ENCODE measurements around the gene GDPD4.
"Not testable (repeated sequence)": the region's sequence is repeated elsewhere in the genome, so short reads cannot be mapped to it uniquely, and the experiment has no call there.

The GDPD4 gene

GRCh38 chr11:77301510-77301909 lies at the start of gene GDPD4:
Gene GDPD4 (minus strand): TSS chr11:77301686. CDS start chr11:77285137, 16,549 bp downstream.
- DNase-seq (ENCODE audit: low read depth in 2 of 2) = no peak

GRCh38 chr11:77347948-77348347 lies 46.5 kb upstream of the GDPD4 start:
- DNase-seq (ENCODE audit: low read depth in 2 of 2) = no peak

- DNase-seq (ENCODE audit: low read depth in 2 of 2) = no peak
These were observed 45.6 kb upstream of the GDPD4 start for GRCh38 chr11:77346906-77347603.

- no peak for DNase-seq (ENCODE audit: low read depth in 2 of 2)
These were observed 44.1 kb upstream of the GDPD4 start for GRCh38 chr11:77345621-77346020.

- no peak for DNase-seq (ENCODE audit: low read depth in 2 of 2)
These were observed 39.0 kb upstream of the GDPD4 start for GRCh38 chr11:77340501-77340900.

GRCh38 chr11:77332259-77332658 lies 30.8 kb upstream of the GDPD4 start:
- DNase-seq (ENCODE audit: low read depth in 2 of 2) = no peak

GRCh38 chr11:77325159-77325558 lies 23.7 kb upstream of the GDPD4 start:
- no peak for DNase-seq (ENCODE audit: low read depth in 2 of 2)

GRCh38 chr11:77324508-77324907 lies 23.0 kb upstream of the GDPD4 start:
- DNase-seq (ENCODE audit: low read depth in 2 of 2) = no peak

- no peak for DNase-seq (ENCODE audit: low read depth in 2 of 2)
These were observed 21.6 kb upstream of the GDPD4 start for GRCh38 chr11:77322926-77323590.

- no peak for DNase-seq (ENCODE audit: low read depth in 2 of 2)
These were observed 21.0 kb upstream of the GDPD4 start for GRCh38 chr11:77322506-77322905.

GRCh38 chr11:77320351-77320750 lies 18.9 kb upstream of the GDPD4 start:
- no peak for DNase-seq (ENCODE audit: low read depth in 2 of 2)

GRCh38 chr11:77318600-77318999 lies 17.1 kb upstream of the GDPD4 start:
- DNase-seq (ENCODE audit: low read depth in 2 of 2) = no peak

GRCh38 chr11:77316733-77317342 lies 15.4 kb upstream of the GDPD4 start:
- no peak for DNase-seq (ENCODE audit: low read depth in 2 of 2)

GRCh38 chr11:77312107-77312506 lies 10.6 kb upstream of the GDPD4 start:
- DNase-seq (ENCODE audit: low read depth in 2 of 2) = no peak

- no peak for DNase-seq (ENCODE audit: low read depth in 2 of 2)
These were observed 10.2 kb upstream of the GDPD4 start for GRCh38 chr11:77311701-77312100.

- DNase-seq (ENCODE audit: low read depth in 2 of 2) = no peak
These were observed 9.2 kb upstream of the GDPD4 start for GRCh38 chr11:77310721-77311120.

- DNase-seq (ENCODE audit: low read depth in 2 of 2) = no peak
These were observed 8.1 kb upstream of the GDPD4 start for GRCh38 chr11:77309401-77310085.

GRCh38 chr11:77308838-77309237 lies 7.4 kb upstream of the GDPD4 start:
- no peak for DNase-seq (ENCODE audit: low read depth in 2 of 2)

GRCh38 chr11:77303328-77303727 lies 1.8 kb upstream of the GDPD4 start:
- no peak for DNase-seq (ENCODE audit: low read depth in 2 of 2)

GRCh38 chr11:77302752-77303151 lies 1.3 kb upstream of the GDPD4 start:
- DNase-seq (ENCODE audit: low read depth in 2 of 2) = no peak

GRCh38 chr11:77300695-77301094 lies 791 bp downstream of the GDPD4 start:
- DNase-seq (ENCODE audit: low read depth in 2 of 2) = no peak

GRCh38 chr11:77300028-77300427 lies 1.5 kb downstream of the GDPD4 start:
- DNase-seq (ENCODE audit: low read depth in 2 of 2) = not testable (repeated sequence)
